GM20000 (cell line): ENCODE measurements around the gene MS4A2.

ENCODE experiments used
- DNase-seq: peaks from one replicate; pipeline ENCODE4 v3.0.0; 2012; ENCODE audit warnings: low spot score
- TF ChIP-seq, protein P1 (sequence below): IDR thresholded peaks from 2 replicates; pipeline ENCODE4 v1.5.1; 2012; ENCODE audit warnings: mild to moderate bottlenecking, control low read depth; ENCODE audit errors: extremely low read depth, missing control alignments

The MS4A2 gene

GRCh38 chr11:60143768-60144167, 55.3 kb downstream of the MS4A2 start:
- TF ChIP-seq, protein P1, sequence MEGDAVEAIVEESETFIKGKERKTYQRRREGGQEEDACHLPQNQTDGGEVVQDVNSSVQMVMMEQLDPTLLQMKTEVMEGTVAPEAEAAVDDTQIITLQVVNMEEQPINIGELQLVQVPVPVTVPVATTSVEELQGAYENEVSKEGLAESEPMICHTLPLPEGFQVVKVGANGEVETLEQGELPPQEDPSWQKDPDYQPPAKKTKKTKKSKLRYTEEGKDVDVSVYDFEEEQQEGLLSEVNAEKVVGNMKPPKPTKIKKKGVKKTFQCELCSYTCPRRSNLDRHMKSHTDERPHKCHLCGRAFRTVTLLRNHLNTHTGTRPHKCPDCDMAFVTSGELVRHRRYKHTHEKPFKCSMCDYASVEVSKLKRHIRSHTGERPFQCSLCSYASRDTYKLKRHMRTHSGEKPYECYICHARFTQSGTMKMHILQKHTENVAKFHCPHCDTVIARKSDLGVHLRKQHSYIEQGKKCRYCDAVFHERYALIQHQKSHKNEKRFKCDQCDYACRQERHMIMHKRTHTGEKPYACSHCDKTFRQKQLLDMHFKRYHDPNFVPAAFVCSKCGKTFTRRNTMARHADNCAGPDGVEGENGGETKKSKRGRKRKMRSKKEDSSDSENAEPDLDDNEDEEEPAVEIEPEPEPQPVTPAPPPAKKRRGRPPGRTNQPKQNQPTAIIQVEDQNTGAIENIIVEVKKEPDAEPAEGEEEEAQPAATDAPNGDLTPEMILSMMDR, result no peak

GRCh38 chr11:60145677-60146076, 57.2 kb downstream of the MS4A2 start:
- DNase-seq, result no peak
- TF ChIP-seq, protein P1, result no peak

More at GRCh38 chr11:60143768-60144167, 55.3 kb downstream of the MS4A2 start:
- DNase-seq, result no peak
